GM19395 (cell line): Measurements from ENCODE around the gene PPDPF.

ENCODE experiments used
- ATAC-seq: cut with Tn5 transposase; IDR thresholded peaks from one replicate; pipeline ENCODE4 v1.9.1; 2021; ENCODE audit warnings: mild to moderate bottlenecking, moderate library complexity; ENCODE audit not compliant: unreplicated experiment

Gene PPDPF

DNA sequence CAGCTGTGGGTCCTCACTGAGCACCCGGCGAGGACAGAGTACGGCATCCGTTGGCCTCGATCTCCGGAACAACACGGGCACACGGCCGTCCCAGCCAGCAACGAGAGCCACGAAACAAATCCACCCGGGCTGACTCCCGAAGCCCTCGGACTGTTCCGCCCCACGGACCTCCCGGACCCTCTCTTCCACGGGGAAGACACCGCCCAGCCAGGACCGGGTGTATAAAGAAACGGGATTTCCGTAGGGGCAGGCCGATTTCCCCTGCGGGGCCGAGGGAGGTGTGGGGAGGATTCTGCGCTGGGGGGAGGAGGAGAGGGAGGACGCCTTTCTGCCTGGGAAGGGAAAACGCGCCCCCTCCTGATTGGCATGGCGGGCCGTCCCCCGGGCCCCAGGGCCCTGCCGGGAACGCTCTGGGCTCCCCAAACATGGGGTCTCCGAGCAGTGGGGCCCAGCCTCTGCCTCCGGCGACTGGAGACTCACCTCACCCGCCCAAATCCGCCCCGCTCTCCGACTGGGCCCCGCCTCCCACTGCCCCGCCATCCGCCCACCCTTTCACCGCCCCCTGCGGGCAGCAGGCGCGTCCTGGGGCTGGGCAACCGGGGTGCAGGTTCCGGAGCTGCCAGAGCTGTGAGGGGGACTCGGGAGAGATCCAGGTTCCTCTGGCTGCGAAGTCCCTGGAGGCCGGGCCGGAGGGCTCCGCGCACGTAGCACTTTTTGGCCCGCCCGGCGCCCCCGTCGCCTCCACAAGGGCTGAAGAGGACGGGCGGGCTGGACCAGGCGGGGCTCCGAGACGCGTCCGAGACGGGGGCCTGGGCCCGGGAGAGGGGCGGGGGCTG lies 679 bp upstream of the PPDPF start:
- ATAC-seq: peak; percentile 49

DNA sequence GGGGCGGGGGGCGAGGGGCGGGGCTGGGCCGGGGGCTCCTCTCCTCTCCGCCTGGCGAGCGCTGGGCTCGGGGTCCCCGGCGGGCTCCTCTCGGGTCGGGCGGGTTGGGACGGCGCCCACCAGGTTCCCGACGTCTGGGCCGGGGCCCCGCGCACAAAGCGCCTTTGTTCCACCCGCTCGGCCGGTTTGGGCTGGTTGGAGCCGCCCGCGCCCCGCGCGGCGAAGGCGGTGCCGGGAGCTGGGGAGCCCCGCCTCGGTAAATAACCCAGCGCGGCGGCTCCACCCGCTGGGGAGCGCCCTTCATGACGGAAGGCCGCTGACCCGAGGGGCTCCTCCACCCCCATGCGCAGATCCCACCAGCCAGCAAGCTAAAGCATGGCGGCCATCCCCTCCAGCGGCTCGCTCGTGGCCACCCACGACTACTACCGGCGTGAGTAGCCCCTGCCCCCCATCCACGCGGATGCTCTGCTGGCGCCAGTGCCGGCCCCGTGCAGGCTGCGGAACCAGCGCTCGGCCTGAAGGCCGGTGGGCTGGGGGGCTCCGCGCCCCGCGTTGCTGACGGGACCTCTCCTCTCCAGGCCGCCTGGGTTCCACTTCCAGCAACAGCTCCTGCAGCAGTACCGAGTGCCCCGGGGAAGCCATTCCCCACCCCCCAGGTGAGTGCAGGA lies 503 bp downstream of the PPDPF start:
- peak; percentile 54 for ATAC-seq

GRCh38 chr20:63521602-63522001 lies 1.0 kb downstream of the PPDPF start:
- ATAC-seq: no peak

- no peak for ATAC-seq
These were observed 1.7 kb downstream of the PPDPF start for GRCh38 chr20:63522091-63522868.

DNA sequence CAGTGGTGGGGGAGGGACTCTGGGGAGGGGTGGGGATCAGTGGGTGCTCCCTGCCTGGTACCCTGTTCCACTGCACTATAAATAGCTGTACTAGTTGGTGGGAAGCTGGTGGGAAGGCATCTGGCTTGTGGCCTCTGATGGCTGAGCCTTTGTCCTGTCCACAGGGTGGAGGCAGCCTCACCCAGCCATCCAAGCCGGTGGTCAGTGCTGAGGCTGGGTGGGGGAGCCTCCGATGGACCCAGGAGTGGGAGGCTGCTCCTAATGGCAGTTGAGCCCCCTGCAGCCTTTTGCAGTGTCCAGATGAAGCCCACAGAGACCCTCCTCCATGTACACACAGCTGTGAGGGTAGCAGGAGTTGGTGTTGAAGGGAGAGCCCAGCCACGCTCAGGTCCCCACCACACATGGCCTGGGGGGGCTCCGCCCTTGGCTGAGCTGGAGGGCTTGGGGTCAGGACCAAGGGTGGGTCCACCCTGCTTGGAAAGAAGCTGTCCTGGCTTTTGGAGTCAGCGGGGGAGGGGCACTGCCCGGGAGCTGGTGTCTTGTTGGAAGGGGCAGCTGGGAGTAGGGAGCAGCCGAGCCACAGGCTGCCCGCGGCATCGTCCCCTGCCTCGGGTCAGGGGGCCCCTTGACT lies 2.5 kb downstream of the PPDPF start:
- no peak for ATAC-seq

- ATAC-seq: no peak
These were observed 4.6 kb downstream of the PPDPF start for GRCh38 chr20:63525185-63525584.

DNA sequence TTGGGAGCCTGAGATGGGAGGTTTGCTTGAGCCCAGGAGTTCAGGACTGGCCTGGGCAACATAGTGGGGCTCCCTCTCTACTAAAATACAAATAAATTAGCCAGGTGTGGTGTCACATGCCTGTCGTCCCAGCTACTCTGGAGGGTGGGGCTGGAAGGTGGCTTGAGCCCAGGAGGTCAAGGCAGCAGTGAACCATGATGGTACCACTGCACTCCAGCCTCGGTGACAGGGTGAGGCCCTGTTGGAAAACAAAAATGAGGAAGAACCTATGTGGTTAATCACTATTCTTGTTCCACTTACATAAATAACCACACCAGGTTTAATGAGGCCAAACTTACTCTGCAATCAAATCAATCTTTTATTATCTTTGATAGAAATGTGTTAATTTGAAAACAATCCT lies 5.4 kb downstream of the PPDPF start:
- no peak for ATAC-seq

GRCh38 chr20:63527184-63527583 lies 6.6 kb downstream of the PPDPF start:
- ATAC-seq: no peak

- ATAC-seq: no peak
These were observed 8.8 kb downstream of the PPDPF start for GRCh38 chr20:63529180-63529860.

- ATAC-seq: no peak
These were observed 9.6 kb downstream of the PPDPF start for GRCh38 chr20:63529861-63530787.

GRCh38 chr20:63530788-63531160 lies 10.2 kb downstream of the PPDPF start:
- ATAC-seq: no peak

- no peak for ATAC-seq
These were observed 11.3 kb downstream of the PPDPF start for GRCh38 chr20:63531686-63532448.

- ATAC-seq: no peak
These were observed 11.9 kb downstream of the PPDPF start for GRCh38 chr20:63532449-63532971.

DNA sequence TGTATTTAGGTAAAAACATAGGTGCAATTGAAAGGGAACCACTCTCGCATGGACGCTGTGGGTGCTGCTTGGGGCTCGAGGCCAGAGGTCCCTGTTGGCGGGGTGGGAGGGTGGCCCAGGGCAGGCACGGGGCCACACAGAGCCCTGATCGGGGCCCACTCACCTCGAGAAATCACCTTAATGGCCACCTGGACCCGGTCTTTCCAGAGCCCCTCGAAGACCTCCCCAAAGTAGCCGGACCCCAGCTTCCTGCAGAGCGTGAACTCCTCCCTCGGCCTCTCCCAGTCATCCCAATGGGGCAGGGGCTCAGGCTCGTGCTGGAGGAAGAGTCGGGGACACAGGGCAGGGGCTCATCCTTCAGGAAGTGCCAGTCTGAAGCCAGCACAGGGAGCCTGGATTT lies 12.8 kb downstream of the PPDPF start:
- ATAC-seq: no peak

GRCh38 chr20:63533871-63534393 lies 13.4 kb downstream of the PPDPF start:
- ATAC-seq: no peak

DNA sequence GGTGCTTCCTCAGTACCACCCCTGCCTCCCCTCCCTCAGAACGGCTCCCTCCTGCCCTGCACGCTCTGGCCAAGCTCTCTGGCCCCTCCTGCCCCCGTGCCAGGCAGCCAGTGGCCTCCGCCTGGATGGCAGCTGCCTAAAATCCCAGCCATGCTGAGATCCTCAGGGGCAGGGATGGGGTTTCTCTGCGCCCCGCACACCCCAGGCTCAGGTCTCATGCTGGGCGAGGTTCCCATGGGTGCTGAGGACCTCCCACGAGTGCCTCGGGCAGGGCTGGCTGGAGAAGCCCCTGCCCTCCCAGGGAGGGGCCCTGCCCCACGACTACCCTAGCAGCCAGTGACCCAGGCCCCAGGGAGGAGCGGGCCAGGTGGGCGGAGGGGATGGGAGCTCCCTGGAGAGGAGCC lies 13.9 kb downstream of the PPDPF start:
- ATAC-seq: no peak

- ATAC-seq: no peak
These were observed 14.5 kb downstream of the PPDPF start for GRCh38 chr20:63534831-63535651.
